ENCODE measurements around the gene TJP3.

Gene TJP3

DNA sequence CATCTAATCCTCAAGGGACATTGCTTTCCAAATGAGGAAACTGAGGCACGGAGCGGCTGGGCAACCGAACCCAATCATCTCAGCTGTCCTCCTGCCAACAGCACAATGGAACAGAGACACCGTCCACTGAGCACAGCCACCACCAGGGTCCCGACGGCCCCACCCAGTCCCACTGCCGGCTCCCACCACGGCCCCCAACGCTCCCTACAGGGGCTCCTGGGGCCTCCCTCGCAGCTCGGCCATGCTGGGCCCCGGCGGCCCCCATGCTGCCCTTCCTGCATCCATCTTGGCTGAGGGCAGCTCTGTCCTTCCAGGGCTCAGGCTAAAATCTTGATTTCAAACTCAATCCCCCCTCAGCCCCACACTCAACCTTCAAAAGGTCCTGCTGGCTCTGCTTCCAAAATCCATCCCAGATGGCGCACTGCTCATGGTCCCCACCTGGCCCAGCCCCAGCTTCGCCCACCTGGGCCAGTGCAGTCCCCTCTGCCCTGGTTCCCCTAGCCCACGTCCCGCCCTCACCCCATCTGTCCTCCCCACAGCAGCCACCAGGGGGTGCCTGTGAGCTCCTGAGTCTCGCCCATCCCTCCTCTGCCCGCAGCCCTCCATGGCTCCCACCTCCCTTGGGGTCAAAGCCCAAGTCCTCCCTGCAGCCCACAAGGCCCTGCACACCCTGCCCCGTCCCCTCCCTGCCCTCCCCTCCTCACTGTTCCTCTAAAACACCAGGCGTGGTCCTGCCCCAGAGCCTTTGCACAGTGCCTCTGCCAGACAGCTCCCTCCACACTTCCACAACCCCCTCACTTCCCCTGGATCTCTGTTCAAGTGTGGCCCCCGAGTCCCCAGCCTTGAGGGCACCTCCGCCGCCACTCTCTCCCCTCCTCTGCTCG, 15.8 kb upstream of the TJP3 start:
- peak; percentile 53 for DNase-seq

DNA sequence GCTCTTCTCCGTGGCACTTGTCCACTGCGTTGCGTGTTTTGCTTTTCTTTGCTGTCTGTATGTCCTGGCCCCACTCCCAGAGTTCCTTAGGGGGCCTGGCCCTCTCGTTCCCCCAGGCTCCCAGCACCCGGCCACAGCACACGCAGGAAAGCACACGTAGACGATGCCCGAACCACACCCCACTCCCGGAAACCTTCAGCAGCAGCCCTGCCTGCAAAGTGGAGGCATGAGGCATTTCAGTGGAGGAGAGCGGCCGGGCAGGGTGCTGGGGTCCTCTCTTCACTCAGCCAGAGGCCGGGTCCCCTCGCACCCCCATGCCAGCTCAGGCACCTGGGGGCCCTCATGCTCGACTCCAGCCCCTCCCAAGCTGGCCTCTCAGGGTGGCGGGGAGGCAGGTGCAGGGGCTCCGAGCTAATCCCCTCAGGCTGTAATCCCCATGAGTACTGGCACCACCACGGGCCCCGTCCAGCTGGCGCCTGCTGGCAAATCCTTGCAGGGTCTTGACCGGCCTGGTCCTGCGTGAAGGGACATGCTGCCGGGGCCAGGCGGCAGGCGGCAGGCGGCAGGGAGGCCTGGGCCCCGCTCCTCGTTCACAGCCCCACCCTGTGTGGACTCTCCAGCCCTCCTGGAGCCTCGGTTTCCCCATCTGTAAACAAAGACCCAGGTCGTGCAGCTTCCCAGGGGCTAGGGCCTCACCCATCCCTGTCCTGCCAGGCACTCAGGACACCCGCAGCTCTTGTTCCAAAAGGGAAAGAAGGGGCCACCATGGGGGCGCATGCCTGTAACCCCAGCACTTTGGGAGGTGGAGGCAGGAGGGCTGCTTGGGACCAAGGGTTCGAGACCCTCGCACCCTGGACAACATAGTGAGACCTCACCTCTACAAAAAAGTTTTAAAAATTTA, 14.9 kb upstream of the TJP3 start:
- no peak for DNase-seq

DNA sequence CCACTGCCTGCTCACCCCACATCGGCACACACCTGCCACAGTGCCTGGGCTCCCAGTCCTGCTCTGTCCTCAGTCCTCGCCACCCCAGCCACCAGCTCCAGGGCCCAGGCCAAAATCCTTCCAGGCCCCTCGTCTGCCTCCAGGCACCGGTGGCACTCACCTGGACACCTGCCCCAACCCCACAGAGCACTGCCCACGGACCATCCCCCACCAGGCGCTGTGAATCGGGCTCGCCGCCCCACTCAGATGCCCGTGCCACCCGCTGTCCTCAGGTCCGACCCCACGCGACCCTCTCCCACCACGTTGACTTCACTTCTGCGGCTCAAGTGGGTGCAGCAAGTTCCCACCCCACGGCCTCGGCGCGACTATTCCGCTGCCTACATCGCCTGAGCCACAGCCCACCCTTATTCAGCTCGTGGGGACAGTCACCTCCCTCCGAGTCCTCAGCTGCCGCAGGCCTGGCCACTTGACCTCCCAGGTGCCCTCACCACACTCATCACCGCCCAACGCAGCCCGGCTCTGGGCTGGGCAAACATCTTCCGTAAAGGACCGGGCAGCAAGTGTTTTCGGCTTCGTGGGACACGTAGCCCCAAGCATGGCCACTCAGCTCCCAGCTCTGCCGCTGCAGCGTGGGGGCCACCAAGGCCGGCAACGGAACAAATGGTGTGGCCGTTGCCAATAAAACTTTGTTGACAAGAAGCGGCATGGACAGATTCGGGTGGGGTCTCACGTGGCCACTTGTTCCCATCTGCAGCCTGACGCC, 13.6 kb upstream of the TJP3 start:
- no peak for DNase-seq

DNA sequence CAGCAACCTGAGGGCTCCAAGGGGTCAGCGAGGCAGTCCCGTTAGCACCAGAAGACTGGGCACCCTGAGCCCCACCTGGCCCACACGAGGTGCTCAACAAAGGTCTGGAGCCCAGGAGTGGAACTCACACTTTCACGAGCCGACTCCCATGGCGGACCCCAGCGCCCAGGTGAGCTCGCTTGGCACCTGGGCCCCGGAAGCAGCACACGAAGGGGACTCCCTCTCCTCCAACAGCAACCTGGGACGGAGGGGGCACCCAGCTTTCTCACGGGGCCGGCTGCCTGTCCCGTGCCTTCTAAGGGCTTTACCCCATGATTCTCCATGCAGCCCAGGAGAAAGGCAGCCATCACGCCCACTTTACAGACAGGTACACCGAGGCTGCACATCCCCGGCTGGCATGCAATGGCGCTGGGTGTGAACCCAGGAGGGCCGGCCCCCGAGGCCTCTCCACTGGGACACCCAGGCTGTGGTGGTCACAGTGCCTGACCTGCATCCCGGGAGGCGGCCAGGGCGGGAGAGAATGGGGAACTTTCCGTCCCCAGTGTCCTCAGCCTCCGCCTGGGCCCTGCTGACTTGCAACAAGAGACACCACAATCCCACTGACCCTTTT, 13.0 kb upstream of the TJP3 start:
- no peak for DNase-seq

DNA sequence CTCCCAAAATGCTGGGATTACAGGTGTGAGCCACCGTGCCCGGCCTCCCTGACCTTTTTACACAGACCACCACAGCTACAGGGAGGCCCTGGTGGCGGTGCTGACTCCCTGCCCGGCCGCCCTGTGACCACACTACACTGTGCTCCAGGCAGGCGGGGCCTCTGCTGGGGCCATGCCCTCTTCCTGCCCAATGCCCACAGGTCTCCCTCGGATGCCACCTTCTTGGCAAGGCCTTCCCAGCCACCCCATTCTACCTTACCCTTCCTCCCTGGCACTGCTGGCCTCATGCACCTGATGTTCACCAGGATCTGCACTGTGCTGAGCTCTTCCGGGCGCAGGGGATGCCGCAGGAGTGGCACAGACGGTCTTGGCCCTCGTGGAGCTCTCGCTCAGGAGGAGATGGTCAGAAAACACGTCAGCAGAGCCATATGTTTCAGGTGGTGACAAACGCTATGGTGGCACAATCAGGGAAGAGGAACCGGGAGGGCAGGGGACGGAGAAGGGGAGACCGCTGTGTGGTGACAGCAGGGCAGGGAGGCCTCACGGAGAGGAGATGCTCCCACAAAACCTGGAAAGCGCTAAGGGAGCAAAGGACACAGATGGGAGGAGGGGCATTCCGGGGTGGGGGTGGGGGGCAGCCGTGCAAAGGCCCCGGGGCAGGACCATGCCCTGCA, 12.1 kb upstream of the TJP3 start:
- DNase-seq: no peak

DNA sequence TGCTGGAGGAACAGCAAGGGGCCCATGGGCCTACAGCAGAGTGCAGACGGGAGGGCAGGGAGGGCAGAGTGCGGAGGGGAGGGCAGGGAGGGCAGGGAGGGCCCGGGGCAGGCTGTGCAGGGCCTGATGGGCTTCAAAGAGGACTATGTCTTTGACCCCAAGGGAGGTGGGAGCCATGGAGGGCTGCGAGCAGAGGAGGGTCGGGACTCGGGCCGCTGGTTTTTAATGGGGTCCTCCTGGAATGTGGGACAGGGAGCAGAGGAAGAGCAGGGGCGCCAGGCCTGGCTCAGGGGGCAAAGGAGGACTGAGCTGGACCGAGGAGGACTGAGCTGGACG, 11.6 kb upstream of the TJP3 start:
- DNase-seq: no peak

DNA sequence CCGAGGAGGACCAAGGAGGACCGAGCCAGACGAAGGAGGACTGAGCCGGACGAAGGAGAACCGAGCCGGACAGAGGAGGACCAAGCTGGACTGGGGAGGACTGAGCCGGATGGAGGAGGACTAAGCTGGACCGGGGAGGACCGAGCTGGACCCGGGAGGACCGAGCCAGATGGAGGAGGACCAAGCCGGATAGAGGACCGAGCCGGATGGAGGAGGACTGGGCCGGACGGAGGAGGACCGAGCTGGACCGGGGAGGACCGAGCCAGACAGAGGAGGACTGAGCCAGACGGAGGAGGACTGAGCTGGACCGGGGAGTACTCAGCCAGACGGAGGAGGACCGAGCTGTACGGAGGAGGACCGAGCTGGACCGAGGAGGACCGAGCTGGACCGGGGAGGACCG, 11.1 kb upstream of the TJP3 start:
- DNase-seq: no peak

DNA sequence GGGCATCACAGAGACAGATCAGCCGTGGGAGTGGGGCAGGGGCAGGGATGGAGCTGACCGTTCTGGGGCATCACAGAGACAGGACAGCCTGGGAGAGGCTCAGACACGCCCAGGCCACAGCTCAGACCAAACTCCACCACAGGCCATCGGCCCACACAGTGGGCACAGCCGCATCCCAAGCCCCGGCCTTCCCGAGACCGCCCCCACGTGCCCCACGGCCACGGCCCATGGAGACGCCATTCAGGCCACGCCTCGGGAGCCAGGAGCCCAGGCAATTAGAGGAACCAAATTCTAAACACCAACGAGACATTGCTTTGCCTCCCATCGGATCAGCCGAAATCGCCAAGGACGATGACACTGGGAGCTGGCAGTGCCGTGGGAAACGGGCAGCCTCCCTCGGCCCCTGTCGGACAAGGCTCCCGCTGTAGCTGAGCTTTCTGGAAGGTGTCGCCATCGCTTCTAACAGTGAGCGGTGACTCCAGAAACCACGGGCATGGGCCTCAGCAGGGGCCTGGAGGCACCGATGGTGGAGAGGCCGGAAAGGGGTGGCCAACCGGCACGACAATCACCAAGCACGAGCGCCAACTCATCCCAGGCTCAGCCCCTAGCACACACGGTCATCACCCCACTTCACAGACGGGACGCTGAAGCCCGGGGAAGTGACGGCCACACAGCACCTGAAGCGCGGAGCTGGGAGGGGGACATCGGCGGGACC, 10.4 kb upstream of the TJP3 start:
- no peak for DNase-seq

DNA sequence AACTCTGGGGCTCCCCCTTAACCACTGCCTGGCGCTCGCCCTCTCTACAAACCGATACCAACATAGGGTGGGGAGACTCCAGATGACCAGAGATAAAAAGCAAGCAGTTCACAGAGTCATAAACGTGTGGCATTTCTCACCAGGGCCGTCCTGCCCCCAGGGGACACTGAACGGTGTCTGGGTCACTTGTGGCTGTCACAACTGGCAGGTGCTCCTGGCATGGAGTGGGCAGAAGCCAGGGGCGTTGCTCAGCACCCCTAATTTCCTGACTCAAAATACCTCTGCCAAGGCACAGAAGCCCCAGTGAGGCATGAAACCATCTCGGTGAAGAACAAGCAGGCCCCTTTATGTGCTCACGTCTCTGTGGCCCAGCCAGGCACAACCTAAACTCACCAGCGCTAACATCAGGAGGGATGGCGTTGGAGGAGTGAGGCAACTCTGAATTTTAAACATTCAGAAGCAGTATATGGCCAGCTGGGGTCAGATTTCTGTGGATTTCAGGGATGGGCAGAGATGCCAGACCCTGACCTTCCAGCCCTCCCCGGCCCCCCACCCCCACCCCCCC, 9.7 kb upstream of the TJP3 start:
- DNase-seq: no peak

DNA sequence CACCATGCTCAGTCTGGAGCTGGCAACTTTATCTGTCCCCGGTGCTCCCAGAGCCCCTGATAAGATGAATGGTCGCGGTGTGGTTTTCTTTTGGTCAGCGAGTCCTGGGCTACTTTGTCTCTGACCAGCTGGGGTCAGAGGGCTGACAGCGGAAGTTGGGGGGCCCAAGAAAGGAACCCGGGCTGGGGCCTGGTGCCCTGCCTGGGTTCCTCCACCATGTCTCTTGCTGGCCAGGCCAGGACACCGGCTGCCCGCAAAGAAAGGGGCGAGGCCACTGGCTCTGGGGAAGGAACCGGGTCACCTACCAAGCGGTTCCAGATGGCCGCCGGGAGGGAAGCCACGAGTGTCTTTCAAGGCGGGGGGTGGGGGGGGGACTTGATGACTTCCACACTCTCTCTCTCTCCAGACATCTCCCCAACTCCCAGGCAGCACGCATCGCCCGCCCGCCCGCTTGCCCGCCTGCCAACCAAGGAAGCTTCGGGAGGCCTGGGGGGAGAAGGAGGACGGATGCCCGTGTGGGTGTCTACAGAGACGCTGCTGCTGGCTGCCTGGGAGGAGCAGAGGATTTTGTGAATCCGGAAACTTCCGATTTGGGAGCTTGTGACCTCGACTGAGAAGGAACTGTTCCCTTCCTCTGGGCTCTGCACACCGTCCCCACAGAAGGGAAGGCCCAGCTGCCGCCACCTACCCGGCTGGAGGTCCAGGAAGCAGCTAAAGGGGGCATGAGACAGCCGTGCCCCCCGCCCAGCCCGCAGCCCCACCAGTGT, 9.0 kb upstream of the TJP3 start:
- no peak for DNase-seq

DNA sequence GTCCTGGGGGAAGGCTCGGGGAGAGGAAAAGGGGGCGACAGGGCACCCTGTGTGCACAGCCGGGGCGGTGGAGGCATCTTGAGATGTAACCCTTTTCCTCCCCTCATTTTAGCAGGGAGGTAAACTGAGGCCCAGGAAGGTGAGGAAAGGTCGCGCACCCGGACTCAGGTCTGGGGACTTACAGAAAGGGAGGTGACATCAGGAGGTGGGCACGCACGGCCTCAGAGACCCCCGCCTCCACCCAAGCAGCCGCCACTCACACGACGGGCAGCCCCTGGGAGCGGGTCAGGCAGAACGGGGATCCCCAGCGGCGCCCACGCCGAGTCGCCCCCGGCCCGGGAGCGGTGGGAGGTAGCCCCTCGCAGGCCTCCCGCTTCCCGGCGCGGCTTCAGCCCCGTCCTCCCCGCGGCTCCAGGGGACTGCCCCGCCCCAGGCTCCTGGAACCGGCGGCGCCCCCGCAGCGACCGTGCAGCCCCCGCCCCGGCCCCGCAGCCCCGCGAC, 8.4 kb upstream of the TJP3 start:
- no peak for DNase-seq

DNA sequence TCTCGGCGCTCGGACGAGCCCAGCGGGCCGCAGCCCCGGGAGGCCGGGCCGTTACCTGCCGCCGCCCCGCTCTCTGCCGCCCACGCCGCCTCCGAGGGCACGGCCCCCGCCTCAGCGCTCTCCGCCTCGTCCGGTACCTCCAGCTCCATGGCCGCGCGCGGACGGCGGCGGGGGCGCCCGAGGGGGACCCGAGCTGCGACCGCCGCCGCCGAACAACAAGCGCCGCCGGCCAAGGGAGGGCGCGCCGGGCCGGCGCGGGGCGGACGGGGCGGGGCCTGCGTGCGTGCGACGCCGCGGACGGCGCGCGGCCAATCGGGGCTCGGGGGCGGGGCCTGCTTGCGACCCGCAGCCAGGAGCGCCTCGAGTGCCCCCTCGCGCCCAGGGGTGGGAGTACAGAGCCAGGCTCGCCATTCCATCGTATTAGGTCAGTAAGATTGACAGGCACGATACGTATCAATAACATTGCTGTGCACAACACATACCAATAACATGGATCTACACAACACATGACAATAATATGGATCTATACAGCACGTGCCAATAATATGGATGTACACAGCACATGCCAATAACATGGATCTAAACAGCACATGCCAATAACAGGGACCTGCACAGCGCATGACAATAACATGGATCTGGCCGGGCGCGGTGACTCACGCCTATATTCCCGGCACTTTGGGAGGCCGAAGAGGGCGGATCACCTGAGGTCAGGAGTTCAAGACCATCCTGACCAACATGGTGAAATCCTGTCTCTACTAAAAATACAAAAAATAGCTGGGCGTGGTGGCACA, 7.7 kb upstream of the TJP3 start, which contains the start of gene PIP5K1C:
PIP5K1C (minus strand) TSS at position 227 of the 791 bp plus-strand sequence; CDS start at position 149, 78 bp downstream.
- DNase-seq: peak; percentile 96

DNA sequence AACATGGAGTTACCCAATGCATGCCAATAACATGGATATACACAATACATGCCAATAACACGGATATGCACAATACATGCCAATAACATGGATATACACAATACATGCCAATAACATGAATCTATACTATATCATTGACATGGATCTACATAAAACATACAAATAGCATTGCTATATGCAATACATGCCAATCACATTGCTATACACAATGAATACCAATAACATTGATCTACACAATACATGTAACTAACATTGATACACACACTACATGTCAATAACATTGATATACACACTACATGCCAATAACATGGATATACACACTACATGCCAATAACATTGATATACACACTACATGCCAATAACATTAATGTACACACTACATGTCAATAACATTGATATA, 7.0 kb upstream of the TJP3 start:
- no peak for DNase-seq

DNA sequence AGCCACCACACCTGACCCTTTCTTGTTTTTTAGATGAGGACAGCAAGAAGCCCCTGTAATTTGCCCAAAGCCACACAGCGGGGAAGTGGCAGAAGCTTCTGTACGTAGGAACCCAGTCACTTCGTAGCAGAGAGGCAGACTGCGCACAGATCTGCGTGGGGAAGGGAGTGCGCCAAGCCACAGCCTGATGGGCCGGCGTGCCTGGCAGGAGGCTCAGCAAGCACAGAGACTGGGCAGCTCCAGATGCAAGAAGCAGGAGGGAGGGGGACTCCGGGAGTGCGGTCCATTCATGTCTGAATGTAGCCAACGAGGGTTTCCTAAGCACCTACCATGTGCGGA, 347 bp upstream of the TJP3 start:
- DNase-seq: no peak

DNA sequence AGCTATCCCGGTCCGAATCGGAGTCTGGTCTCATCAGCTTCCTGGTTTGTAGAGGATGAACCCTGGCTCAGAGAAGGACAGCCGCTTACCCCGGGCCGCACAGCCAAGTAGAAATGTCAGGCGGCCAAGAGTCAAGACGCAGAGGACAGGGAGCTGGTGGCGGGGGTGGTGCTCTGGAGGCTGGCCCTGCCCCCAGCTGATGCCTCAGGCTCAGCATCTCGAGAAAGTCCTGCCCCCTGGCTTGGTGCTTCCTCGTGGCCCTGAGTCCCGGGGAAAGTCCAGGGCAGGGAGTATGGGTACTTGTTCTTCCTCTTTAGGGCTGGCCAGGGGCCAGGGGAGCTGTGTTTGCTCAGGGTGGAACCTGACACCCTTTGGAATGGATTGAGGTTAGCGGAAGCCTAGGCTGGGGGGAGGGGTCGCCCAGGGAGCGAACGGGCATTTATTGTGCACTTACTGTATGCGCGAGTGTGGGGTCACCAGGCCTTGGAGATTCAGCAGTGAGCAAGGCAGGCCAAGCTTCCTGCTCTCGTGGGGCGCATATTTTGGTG, 2.2 kb downstream of the TJP3 start:
- no peak for DNase-seq

DNA sequence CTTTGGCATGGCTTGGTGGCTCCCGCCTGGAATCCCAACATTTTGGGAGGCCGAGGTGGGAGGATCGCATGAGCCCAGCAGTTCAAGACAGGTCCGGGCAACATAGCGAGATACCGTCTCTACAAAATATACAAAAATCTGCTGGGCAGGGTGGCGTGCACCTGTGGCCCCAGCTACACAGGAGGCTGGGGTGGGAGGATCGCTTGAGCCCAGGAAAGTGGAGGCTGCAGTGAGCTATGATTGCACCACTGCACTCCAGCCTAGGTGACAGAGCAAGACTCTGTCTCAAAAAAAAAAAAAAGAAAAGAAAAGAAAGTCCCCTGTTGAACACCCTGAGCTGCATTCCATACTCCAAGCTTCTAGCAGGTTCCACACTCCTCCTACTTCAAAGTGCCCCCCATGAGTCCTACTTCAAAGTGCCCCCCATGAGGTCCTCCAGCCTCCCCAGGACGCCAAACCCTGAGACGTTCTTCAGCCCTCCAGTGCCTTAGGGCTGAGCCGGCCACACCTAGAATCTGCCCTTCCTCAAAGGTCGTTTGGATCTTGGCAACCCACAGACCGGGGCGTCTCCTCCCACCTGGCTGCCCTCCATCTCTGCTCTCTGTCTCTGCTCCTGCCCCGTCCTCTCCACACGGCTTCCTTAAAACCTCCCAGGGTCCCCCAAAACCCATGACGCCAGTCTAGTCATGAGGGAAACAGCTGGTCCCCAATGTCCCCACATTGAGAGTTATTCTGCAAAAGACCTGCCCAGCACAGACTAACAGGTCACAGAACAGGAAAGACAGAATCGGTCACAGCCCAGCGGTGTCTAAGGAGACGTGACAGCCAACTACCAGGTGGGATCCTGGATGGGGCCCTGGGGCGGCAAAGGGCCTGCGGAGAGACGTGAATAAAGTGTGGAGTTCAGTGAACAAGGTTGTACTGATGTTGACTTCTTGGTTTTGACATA, 4.8 kb downstream of the TJP3 start:
- DNase-seq: no peak

DNA sequence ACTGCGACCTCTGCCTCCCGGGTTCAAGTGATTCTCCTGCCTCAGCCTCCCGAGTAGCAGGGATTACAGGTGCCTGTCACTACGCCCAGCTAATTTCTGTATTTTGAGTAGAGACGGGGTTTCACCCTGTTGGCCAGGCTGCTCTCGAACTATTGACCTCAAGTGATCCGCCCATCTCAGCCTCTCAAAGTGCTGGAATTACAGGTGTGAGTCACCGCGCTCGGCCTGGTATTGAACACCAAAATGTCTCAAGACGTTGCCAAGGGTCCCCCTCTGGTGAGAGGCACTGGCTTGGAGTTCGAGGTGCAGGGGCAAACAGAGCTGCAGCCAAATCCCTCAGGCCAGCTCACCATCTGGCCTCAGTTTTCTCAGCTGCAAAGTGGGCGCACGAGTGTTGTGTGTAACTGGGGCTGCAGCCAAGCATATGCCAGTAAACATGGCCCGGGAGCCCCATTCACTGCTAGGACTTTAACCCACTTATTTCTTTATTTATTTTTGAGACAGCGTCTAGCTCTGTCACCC, 8.0 kb downstream of the TJP3 start:
- no peak for DNase-seq

DNA sequence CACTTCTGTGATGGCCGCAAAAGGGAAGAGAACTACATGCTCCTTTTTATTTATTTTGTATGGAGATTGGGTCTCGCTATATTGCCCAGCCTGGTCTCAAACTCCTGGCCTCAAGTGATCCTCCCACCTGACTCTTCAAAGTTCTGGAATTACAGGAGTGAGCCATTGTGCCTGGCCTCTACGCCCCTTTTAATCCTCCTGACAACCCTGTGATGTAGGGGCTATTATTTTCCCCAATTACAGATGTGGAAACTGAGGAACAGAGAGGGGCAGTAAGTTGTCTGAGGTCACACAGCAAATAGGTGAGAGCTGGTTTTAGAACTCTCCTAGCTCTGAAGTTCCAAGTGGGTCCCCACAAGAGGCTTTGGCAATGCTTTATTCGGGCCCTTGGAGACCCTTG, 11.7 kb downstream of the TJP3 start:
- no peak for DNase-seq
